Vagina (tissue), 2 donors: ENCODE measurements around the gene UTS2. TPM values are rescaled to one million over a fixed set of nuclear protein-coding genes. Genes with fewer than 3 reads are reported as not detected.
A peak's percentile ranks its signal among the peaks of the same experiment; 100 is the strongest.

Experiments
- DNase-seq, 2 donors: peaks; one replicate each; pipeline ENCODE4 v3.0.0-alpha.2; 2017; ENCODE audit errors: extremely low spot score in 2 of 2
- H3K27ac ChIP-seq: fragments of 200-600 bp; sonication (generic); one replicate; pipeline ENCODE4 v1.5.1; 2019
- H3K27me3 ChIP-seq: fragments of 200-600 bp; sonication (generic); one replicate; pipeline ENCODE4 v1.5.1; 2019
- H3K36me3 ChIP-seq, 2 donors: fragments of 200-600 bp; sonication (generic); one replicate each; pipeline ENCODE4 v1.5.1; 2017 to 2019
- H3K4me1 ChIP-seq: fragments of 200-600 bp; sonication (generic); one replicate; pipeline ENCODE4 v1.5.1; 2019
- H3K4me3 ChIP-seq, 2 donors: fragments of 200-600 bp; sonication (generic); 1 replicate in 1 of 2; 2 replicates in 1 of 2; pipeline ENCODE4 v1.5.1; 2016 to 2019
- H3K9me3 ChIP-seq: fragments of 200-600 bp; sonication (generic); one replicate; pipeline ENCODE4 v1.5.1; 2019
- POLR2A ChIP-seq, 2 donors: fragments of 450-650 bp; IDR thresholded peaks; one replicate each; pipeline ENCODE4 v1.6.1; 2017; ENCODE audit warnings: antibody characterized with exemption in 2 of 2, mild to moderate bottlenecking in 2 of 2, moderate library complexity in 2 of 2
- POLR2AphosphoS5 ChIP-seq, 2 donors: sonication (generic); formaldehyde crosslinking; IDR thresholded peaks; one replicate each; pipeline ENCODE4 v1.9.0; 2017; ENCODE audit warnings: antibody characterized with exemption in 2 of 2, mild to moderate bottlenecking in 2 of 2, low read depth in 1 of 2; ENCODE audit not compliant: insufficient read depth in 1 of 2
- intact Hi-C: fragments of 100-400 bp; cut with DNase I; formaldehyde crosslinking; loops from one replicate; pipeline ENCODE4 v1.15.1; 2023
- total RNA-seq: library from RNA; depleted of rRNA; stranded (reverse); fragments of >200 nt; gene quantifications from one replicate; pipeline ENCODE4 v1.2.3, GENCODE V29; 2016
- TF ChIP-seq, protein P1 (sequence below), 3 experiments: fragments of 450-650 bp in 2 of 3; fragments of 200-600 bp in 1 of 3; sonication (generic) in 1 of 3; IDR thresholded peaks; one replicate each; pipeline ENCODE4 v1.5.1; 2017 to 2019; ENCODE audit warnings: antibody characterized with exemption in 3 of 3, mild to moderate bottlenecking in 2 of 3, moderate library complexity in 2 of 3

UTS2 gene
- total RNA-seq, 1 donor from 2014 or later, result 5.4 TPM

DNA sequence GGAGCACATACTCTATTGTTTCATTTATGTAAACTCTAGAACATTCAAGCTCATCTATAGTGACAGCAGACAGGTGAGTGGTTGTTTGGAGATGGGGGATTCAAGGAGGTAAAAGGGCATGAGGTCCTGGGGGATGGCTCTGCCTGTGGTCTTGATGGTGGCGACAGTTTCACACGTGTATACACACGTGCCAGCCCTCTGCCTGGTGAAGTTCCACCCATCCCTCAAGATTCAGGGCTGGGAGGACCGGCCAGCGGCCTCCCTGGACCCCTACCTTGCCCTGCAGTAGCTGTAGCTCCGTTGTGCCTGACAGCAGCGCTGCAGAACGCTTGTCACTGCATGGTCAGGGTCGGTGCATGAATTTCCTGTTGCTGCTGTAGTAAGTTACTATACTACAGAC, 38.9 kb upstream of the UTS2 start:
- Histone ChIP-seq H3K4me1 (no peaks in the 10 kb centered on the region), H3K9me3 (no peaks in the 10 kb centered on the region), H3K27me3 (no peaks in the 10 kb centered on the region), H3K36me3 (no peaks in the 10 kb centered on the region), H3K27ac (no peak overlapping the region), H3K4me3 (no peak overlapping the region)
- TF ChIP-seq POLR2AphosphoS5 (IDR thresholded peaks at IDR 0.05; ENCODE audit: insufficient read depth in 1 of 2, low read depth in 1 of 2) (no peak), POLR2A (IDR thresholded peaks at IDR 0.05) (no peak)
- TF ChIP-seq, protein P1, sequence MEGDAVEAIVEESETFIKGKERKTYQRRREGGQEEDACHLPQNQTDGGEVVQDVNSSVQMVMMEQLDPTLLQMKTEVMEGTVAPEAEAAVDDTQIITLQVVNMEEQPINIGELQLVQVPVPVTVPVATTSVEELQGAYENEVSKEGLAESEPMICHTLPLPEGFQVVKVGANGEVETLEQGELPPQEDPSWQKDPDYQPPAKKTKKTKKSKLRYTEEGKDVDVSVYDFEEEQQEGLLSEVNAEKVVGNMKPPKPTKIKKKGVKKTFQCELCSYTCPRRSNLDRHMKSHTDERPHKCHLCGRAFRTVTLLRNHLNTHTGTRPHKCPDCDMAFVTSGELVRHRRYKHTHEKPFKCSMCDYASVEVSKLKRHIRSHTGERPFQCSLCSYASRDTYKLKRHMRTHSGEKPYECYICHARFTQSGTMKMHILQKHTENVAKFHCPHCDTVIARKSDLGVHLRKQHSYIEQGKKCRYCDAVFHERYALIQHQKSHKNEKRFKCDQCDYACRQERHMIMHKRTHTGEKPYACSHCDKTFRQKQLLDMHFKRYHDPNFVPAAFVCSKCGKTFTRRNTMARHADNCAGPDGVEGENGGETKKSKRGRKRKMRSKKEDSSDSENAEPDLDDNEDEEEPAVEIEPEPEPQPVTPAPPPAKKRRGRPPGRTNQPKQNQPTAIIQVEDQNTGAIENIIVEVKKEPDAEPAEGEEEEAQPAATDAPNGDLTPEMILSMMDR (IDR thresholded peaks at IDR 0.05), result no peak
- DNase-seq, result no peak
- intact Hi-C loops, result no loop called here

- TF ChIP-seq POLR2AphosphoS5 (IDR thresholded peaks at IDR 0.05; ENCODE audit: insufficient read depth in 1 of 2, low read depth in 1 of 2), result no peak
- TF ChIP-seq POLR2A (IDR thresholded peaks at IDR 0.05), result no peak
- TF ChIP-seq, protein P1 (IDR thresholded peaks at IDR 0.05), result no peak
- DNase-seq, result no peak
- intact Hi-C loops, result no loop called here
- no peaks in the 10 kb centered on the region for H3K4me1 ChIP-seq
- H3K27me3 ChIP-seq, result no peaks in the 10 kb centered on the region
- H3K4me3 ChIP-seq, result no peak overlapping the region
- no peak overlapping the region for H3K27ac ChIP-seq
- no peaks in the 10 kb centered on the region for H3K36me3 ChIP-seq
- H3K9me3 ChIP-seq, result no peaks in the 10 kb centered on the region
Observed at GRCh38 chr1:7890853-7891252, 38.0 kb upstream of the UTS2 start.

DNA sequence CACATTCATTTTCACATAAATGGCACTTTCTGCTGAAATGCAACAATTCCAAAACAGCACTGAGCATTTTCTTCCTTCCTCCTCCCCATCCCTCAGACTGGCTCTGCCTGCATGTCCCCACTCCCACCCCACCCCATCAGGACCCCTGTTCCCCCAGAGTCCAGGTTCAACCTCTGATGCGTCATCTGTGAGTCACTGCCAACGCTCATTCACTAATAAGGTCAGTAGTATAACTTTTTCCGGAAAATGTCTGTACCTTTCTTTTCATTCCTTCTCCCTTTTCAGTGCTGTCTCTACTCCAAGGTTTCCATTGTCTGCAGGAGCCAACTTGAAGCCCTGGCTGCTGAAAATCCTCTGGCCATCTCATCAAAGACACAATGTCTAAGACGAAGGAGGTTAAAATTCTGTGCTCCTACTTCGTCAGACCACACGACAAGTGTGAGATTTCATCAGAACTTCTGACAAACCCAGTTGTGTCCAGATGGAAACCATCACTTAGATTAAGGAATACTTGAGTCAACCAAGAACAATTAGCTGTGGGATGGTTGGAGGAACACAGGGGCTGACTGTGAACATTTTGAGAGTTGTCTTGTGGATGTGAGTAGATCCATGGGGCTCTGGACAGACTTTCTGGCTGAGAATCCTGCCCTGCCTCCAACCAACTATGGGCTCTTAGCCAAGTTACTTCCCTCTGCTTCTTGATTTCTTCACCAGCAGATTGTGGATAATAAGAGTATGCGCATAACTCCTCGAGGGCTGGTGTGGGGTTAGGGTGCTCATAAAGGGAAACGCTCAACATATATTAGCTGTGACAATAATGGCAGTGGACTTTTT, 35.6 kb upstream of the UTS2 start:
- Histone ChIP-seq H3K4me1 (no peaks in the 10 kb centered on the region), H3K9me3 (no peaks in the 10 kb centered on the region), H3K27me3 (no peaks in the 10 kb centered on the region), H3K4me3 (no peak overlapping the region), H3K27ac (no peak overlapping the region), H3K36me3 (no peaks in the 10 kb centered on the region)
- intact Hi-C loops, result no loop called here
- TF ChIP-seq, protein P1 (IDR thresholded peaks at IDR 0.05), result no peak
- no peak for TF ChIP-seq POLR2AphosphoS5 (IDR thresholded peaks at IDR 0.05; ENCODE audit: insufficient read depth in 1 of 2, low read depth in 1 of 2)
- DNase-seq, result peak in 1 of 2 donors; percentile 34

DNA sequence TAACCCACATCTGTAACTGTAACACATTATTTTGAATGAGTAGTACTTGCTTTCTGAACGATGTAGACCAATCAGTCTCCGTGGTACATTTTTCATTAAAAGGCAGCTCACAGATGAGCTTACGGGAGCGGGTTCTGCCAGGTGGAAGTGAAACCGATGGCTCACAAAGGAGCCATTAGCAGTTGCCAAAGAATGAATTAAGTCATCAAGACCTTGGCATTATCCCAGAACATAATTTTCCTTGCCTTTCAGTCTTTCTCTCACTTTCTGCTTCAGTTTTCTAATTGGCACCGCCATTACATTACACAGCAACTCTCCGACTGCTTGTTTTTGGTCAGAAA, 33.5 kb upstream of the UTS2 start:
- no peaks in the 10 kb centered on the region for H3K27me3 ChIP-seq
- TF ChIP-seq, protein P1 (IDR thresholded peaks at IDR 0.05), result no peak
- no peak for TF ChIP-seq POLR2A (IDR thresholded peaks at IDR 0.05)
- no peak for TF ChIP-seq POLR2AphosphoS5 (IDR thresholded peaks at IDR 0.05; ENCODE audit: insufficient read depth in 1 of 2, low read depth in 1 of 2)
- peak in 1 of 2 donors; percentile 16 for DNase-seq
- H3K9me3 ChIP-seq, result no peaks in the 10 kb centered on the region
- no peaks in the 10 kb centered on the region for H3K4me1 ChIP-seq
- no peak overlapping the region for H3K4me3 ChIP-seq
- intact Hi-C loops, result no loop called here
- no peaks in the 10 kb centered on the region for H3K36me3 ChIP-seq
- H3K27ac ChIP-seq, result no peak overlapping the region
